Measurements from ENCODE around the gene OPCML. TPM values are rescaled to one million over a fixed set of nuclear protein-coding genes. Genes with fewer than 3 reads are reported as not detected.

Gene OPCML
- total RNA-seq, 1 experiment from 2014 or later, result 0.10 TPM

Small RNAs within 50 kb of the gene (small RNA-seq; reads per million reads assigned to genes)
- gene RF00026, result 0 reads per million in 2 experiments
